ENCODE measurements around the gene LRRC1. TPM values are rescaled to one million over a fixed set of nuclear protein-coding genes. Genes with fewer than 3 reads are reported as not detected.

Gene LRRC1
- total RNA-seq, 1 experiment from 2014 or later, result 10.3 TPM

GRCh38 chr6:53792016-53792415 lies 2.8 kb upstream of the LRRC1 start:
- H3K4me2 ChIP-seq (ENCODE audit: insufficient read depth, insufficient read length, low read length), result no peak overlapping the region
- no peak overlapping the region for H3K27ac Mint-ChIP-seq

More at GRCh38 chr6:53792016-53792415, 2.8 kb upstream of the LRRC1 start:
- H3K9me3 Mint-ChIP-seq, result peaks cover 6 to 16% of the 10 kb centered on the region in 2 experiments; a peak in 4 of 5 replicates
- no peak overlapping the region for H3K18ac ChIP-seq (ENCODE audit: insufficient read length, low read depth, low read length)
- H4K8ac ChIP-seq (replicated peaks; ENCODE audit: insufficient read length, low read depth, low read length), result no peak overlapping the region
- H2AK5ac ChIP-seq (ENCODE audit: insufficient read length, low read length), result no peak overlapping the region
- peaks cover 16% of the 10 kb centered on the region for H3K27me3 Mint-ChIP-seq (ENCODE audit: low read depth)
- no peaks in the 10 kb centered on the region; the same call in 1 of the 2 replicates for H3K27me3 ChIP-seq (ENCODE audit: insufficient read depth, low read length)
- H3K9ac ChIP-seq (ENCODE audit: extremely low read depth, insufficient read length, low read length), result no peak overlapping the region
- H3K9me3 ChIP-seq (ENCODE audit: control insufficient read depth, low read depth, low read length), result no peaks in the 10 kb centered on the region
- H3K4me1 ChIP-seq (ENCODE audit: insufficient read depth, low read length), result no peaks in the 10 kb centered on the region
- TF ChIP-seq CTCF (conservative IDR thresholded peaks at IDR 0.05), result no peak
- H3K27ac ChIP-seq (ENCODE audit: insufficient read length, low read depth, low read length), result no peak overlapping the region
- no peak overlapping the region for H2BK20ac ChIP-seq (ENCODE audit: low read depth, low read length, poor library complexity, severe bottlenecking)
- no peak for DNase-seq
- H2BK5ac ChIP-seq (ENCODE audit: insufficient read length, low read length), result no peak overlapping the region
- no peak overlapping the region for H2BK120ac ChIP-seq (ENCODE audit: low read depth, low read length, poor library complexity, severe bottlenecking)
- no CpG with 5 or more reads among the region's 2 CpGs for WGBS (ENCODE audit: extremely low coverage, insufficient read length, low lambda C conversion rate)
- H4K20me1 ChIP-seq (ENCODE audit: control insufficient read depth, insufficient read depth, insufficient read length), result no peaks in the 10 kb centered on the region
- no peak overlapping the region for H2AFZ ChIP-seq (ENCODE audit: low read length)
- H2BK12ac ChIP-seq (ENCODE audit: insufficient read length, low read depth, low read length), result no peak overlapping the region
- no peak overlapping the region for H3T11ph ChIP-seq (ENCODE audit: low read length)
- no peak overlapping the region; a peak in 1 of 5 replicates for H3K4me3 Mint-ChIP-seq
- H3K4me1 Mint-ChIP-seq, result peaks cover 26 to 27% of the 10 kb centered on the region in 2 experiments
- H3K36me3 Mint-ChIP-seq (ENCODE audit: insufficient read depth in 1 of 3, low read depth in 3 of 3), result peaks cover 0 to 15% (median 5%) of the 10 kb centered on the region in 3 experiments; a peak in 4 of 7 replicates
- peaks cover 22% of the 10 kb centered on the region for H3K23me2 ChIP-seq (ENCODE audit: insufficient read length, low read depth, low read length, poor library complexity, severe bottlenecking)
- no peak overlapping the region for H3K4ac ChIP-seq (ENCODE audit: low read depth, low read length)
- no peak overlapping the region for H3K23ac ChIP-seq (ENCODE audit: insufficient read length, low read depth, low read length)
- H4K91ac ChIP-seq (ENCODE audit: insufficient read length, low read depth, low read length), result no peak overlapping the region
- no peak overlapping the region for H2BK15ac ChIP-seq (ENCODE audit: low read depth, low read length)
- H3K56ac ChIP-seq (ENCODE audit: insufficient read length, low read depth, low read length), result no peak overlapping the region
- H3K14ac ChIP-seq (ENCODE audit: insufficient read depth, low read length), result no peak overlapping the region
- H4K5ac ChIP-seq (ENCODE audit: insufficient read length, low read depth, low read length), result no peak overlapping the region
- peaks cover 3% of the 10 kb centered on the region; the same call in 1 of the 2 replicates for H3K79me2 ChIP-seq (ENCODE audit: insufficient read depth, low read length)
- H3K79me1 ChIP-seq (ENCODE audit: insufficient read depth, low read depth, low read length, poor library complexity, severe bottlenecking), result no peaks in the 10 kb centered on the region

Measured in H9 (cell line).